Activated T-helper 2 cell treated with anti-CD3 and anti-CD28 coated beads, Interferon-gamma antibody, Interleukin-2, Interleukin-4, amounts not matched to agents 10 μg/mL and 5 μg/mL and 100 μg/mL, durations not matched to agents 14 hours and 24 hours and 36 hours (primary cell): ENCODE results near the gene MTG2. TPM values are rescaled to one million over a fixed set of nuclear protein-coding genes. Genes with fewer than 3 reads are reported as not detected.

Experiments used
- DNase-seq: peaks from one replicate; pipeline ENCODE4 v3.0.0; 2021; ENCODE audit warnings: low spot score
- H3K27ac Mint-ChIP-seq: one replicate; pipeline ENCODE4 v1.8.0; 2021; ENCODE audit warnings: mixed read lengths
- H3K27me3 Mint-ChIP-seq: one replicate; pipeline ENCODE4 v1.8.0; 2021; ENCODE audit warnings: low read depth, mixed read lengths
- H3K36me3 Mint-ChIP-seq: one replicate; pipeline ENCODE4 v1.8.0; 2021; ENCODE audit warnings: low read depth, mixed read lengths
- H3K4me1 Mint-ChIP-seq: one replicate; pipeline ENCODE4 v1.8.0; 2021; ENCODE audit warnings: low read depth, mixed read lengths
- H3K4me3 Mint-ChIP-seq: one replicate; pipeline ENCODE4 v1.8.0; 2021; ENCODE audit warnings: low read depth, mild to moderate bottlenecking, moderate library complexity, mixed read lengths
- H3K9me3 Mint-ChIP-seq: one replicate; pipeline ENCODE4 v1.8.0; 2021; ENCODE audit warnings: mixed read lengths
- intact Hi-C: fragments of 100-400 bp; cut with micrococcal nuclease; formaldehyde crosslinking; loops from one replicate; pipeline ENCODE4 v1.15.1; 2023
- total RNA-seq: library from RNA; stranded (reverse); gene quantifications from 2 replicates; pipeline ENCODE4 v1.2.3, GENCODE V29; 2022

The MTG2 gene
- total RNA-seq, 1 donor from 2014 or later = 40.2 TPM

GRCh38 chr20:62186887-62187866 lies 4.3 kb downstream of the MTG2 start:
- Mint-ChIP-seq H3K9me3 (no peaks in the 10 kb centered on the region), H3K27me3 (no peaks in the 10 kb centered on the region)
- intact Hi-C loops = no loop called here

GRCh38 chr20:62190639-62191411 lies 8.0 kb downstream of the MTG2 start:
- Mint-ChIP-seq H3K4me1 (peaks cover 9% of the 10 kb centered on the region), H3K27ac (no peak overlapping the region), H3K27me3 (no peaks in the 10 kb centered on the region), H3K9me3 (no peaks in the 10 kb centered on the region), H3K36me3 (peaks cover 25% of the 10 kb centered on the region), H3K4me3 (no peak overlapping the region)
- intact Hi-C loops = no loop called here
- DNase-seq = no peak

More at GRCh38 chr20:62186887-62187866, 4.3 kb downstream of the MTG2 start:
- H3K36me3 Mint-ChIP-seq = peaks cover 14% of the 10 kb centered on the region
- no peak overlapping the region for H3K4me3 Mint-ChIP-seq
- peaks cover 19% of the 10 kb centered on the region for H3K4me1 Mint-ChIP-seq
- peak overlapping the region; percentile 6 for H3K27ac Mint-ChIP-seq
- no peak for DNase-seq

GRCh38 chr20:62191781-62192559 lies 9.1 kb downstream of the MTG2 start:
- DNase-seq = no peak
- Mint-ChIP-seq H3K36me3 (peaks cover 26% of the 10 kb centered on the region), H3K9me3 (no peaks in the 10 kb centered on the region), H3K27ac (no peak overlapping the region), H3K4me3 (no peak overlapping the region), H3K4me1 (peaks cover 6% of the 10 kb centered on the region), H3K27me3 (no peaks in the 10 kb centered on the region)
- intact Hi-C loops = no loop called here

- peaks cover 1% of the 10 kb centered on the region for H3K4me1 Mint-ChIP-seq
- intact Hi-C loops = no loop called here
- H3K4me3 Mint-ChIP-seq = no peak overlapping the region
- no peak for DNase-seq
- peaks cover 29% of the 10 kb centered on the region for H3K36me3 Mint-ChIP-seq
- no peak overlapping the region for H3K27ac Mint-ChIP-seq
- no peaks in the 10 kb centered on the region for H3K9me3 Mint-ChIP-seq
- H3K27me3 Mint-ChIP-seq = no peaks in the 10 kb centered on the region
Observed at GRCh38 chr20:62192635-62193034, 9.8 kb downstream of the MTG2 start.

GRCh38 chr20:62193079-62194025 lies 10.5 kb downstream of the MTG2 start:
- no peak overlapping the region for H3K27ac Mint-ChIP-seq
- intact Hi-C loops = no loop called here
- H3K4me1 Mint-ChIP-seq = no peaks in the 10 kb centered on the region
- H3K27me3 Mint-ChIP-seq = no peaks in the 10 kb centered on the region
- DNase-seq = no peak
- H3K9me3 Mint-ChIP-seq = no peaks in the 10 kb centered on the region
- no peak overlapping the region for H3K4me3 Mint-ChIP-seq
- H3K36me3 Mint-ChIP-seq = peaks cover 33% of the 10 kb centered on the region

GRCh38 chr20:62195075-62195405 lies 12.2 kb downstream of the MTG2 start:
- no peaks in the 10 kb centered on the region for H3K27me3 Mint-ChIP-seq
- no peak for DNase-seq
- H3K36me3 Mint-ChIP-seq = peaks cover 44% of the 10 kb centered on the region
- H3K4me3 Mint-ChIP-seq = no peak overlapping the region
- no peaks in the 10 kb centered on the region for H3K4me1 Mint-ChIP-seq
- intact Hi-C loops = no loop called here
- no peak overlapping the region for H3K27ac Mint-ChIP-seq
- H3K9me3 Mint-ChIP-seq = no peaks in the 10 kb centered on the region

GRCh38 chr20:62195736-62196135 lies 12.9 kb downstream of the MTG2 start:
- H3K27ac Mint-ChIP-seq = no peak overlapping the region
- H3K4me3 Mint-ChIP-seq = no peak overlapping the region
- no peaks in the 10 kb centered on the region for H3K9me3 Mint-ChIP-seq
- no peak for DNase-seq
- peaks cover 45% of the 10 kb centered on the region for H3K36me3 Mint-ChIP-seq
- no peaks in the 10 kb centered on the region for H3K27me3 Mint-ChIP-seq
- intact Hi-C loops = no loop called here
- no peaks in the 10 kb centered on the region for H3K4me1 Mint-ChIP-seq

- no peak overlapping the region for H3K4me3 Mint-ChIP-seq
- intact Hi-C loops = no loop called here
- H3K36me3 Mint-ChIP-seq = peaks cover 44% of the 10 kb centered on the region
- DNase-seq = no peak
- no peak overlapping the region for H3K27ac Mint-ChIP-seq
- no peaks in the 10 kb centered on the region for H3K4me1 Mint-ChIP-seq
- no peaks in the 10 kb centered on the region for H3K9me3 Mint-ChIP-seq
- H3K27me3 Mint-ChIP-seq = no peaks in the 10 kb centered on the region
Observed at GRCh38 chr20:62196286-62196685, 13.5 kb downstream of the MTG2 start.

- intact Hi-C loops = no loop called here
- Mint-ChIP-seq H3K27me3 (no peaks in the 10 kb centered on the region), H3K4me3 (no peak overlapping the region)
Observed at GRCh38 chr20:62197311-62197710, 14.5 kb downstream of the MTG2 start.

GRCh38 chr20:62197801-62198200 lies 15.0 kb downstream of the MTG2 start:
- Mint-ChIP-seq H3K4me1 (no peaks in the 10 kb centered on the region), H3K27ac (no peak overlapping the region), H3K36me3 (peaks cover 48% of the 10 kb centered on the region), H3K27me3 (no peaks in the 10 kb centered on the region), H3K4me3 (no peak overlapping the region), H3K9me3 (no peaks in the 10 kb centered on the region)
- DNase-seq = no peak
- intact Hi-C loops = no loop called here

More at GRCh38 chr20:62197311-62197710, 14.5 kb downstream of the MTG2 start:
- no peaks in the 10 kb centered on the region for H3K9me3 Mint-ChIP-seq
- no peaks in the 10 kb centered on the region for H3K4me1 Mint-ChIP-seq
- peaks cover 48% of the 10 kb centered on the region for H3K36me3 Mint-ChIP-seq
- H3K27ac Mint-ChIP-seq = no peak overlapping the region
- DNase-seq = no peak

- no peak overlapping the region for H3K27ac Mint-ChIP-seq
- H3K4me1 Mint-ChIP-seq = no peaks in the 10 kb centered on the region
- H3K9me3 Mint-ChIP-seq = no peaks in the 10 kb centered on the region
- no peaks in the 10 kb centered on the region for H3K27me3 Mint-ChIP-seq
- intact Hi-C loops = no loop called here
- DNase-seq = no peak
- no peak overlapping the region for H3K4me3 Mint-ChIP-seq
- peaks cover 48% of the 10 kb centered on the region for H3K36me3 Mint-ChIP-seq
Observed at GRCh38 chr20:62198496-62198895, 15.7 kb downstream of the MTG2 start.

- intact Hi-C loops = no loop called here
- H3K4me3 Mint-ChIP-seq = no peak overlapping the region
- H3K27me3 Mint-ChIP-seq = no peaks in the 10 kb centered on the region
- H3K9me3 Mint-ChIP-seq = no peaks in the 10 kb centered on the region
- no peak overlapping the region for H3K27ac Mint-ChIP-seq
- H3K4me1 Mint-ChIP-seq = no peaks in the 10 kb centered on the region
- H3K36me3 Mint-ChIP-seq = peaks cover 49% of the 10 kb centered on the region
- no peak for DNase-seq
Observed at GRCh38 chr20:62198931-62199330, 16.1 kb downstream of the MTG2 start.
